HEK293 (cell line): ENCODE data around the gene NCKAP5.

Experiments
- CTCF ChIA-PET: fragments of 350-600 bp; formaldehyde crosslinking; extraction: SDS; loops from one replicate; lab custom pipeline; 2021; ENCODE audit warnings: antibody characterized with exemption; lab: Yijun Ruan, JAX
- POLR2A ChIA-PET: fragments of 300-600 bp; formaldehyde crosslinking; extraction: SDS; loops from one replicate; lab custom pipeline; 2020; ENCODE audit warnings: antibody characterized with exemption, inconsistent platforms; lab: Yijun Ruan, JAX
- H3K27ac ChIP-seq: fragments of 200-500 bp; sonication (Bioruptor generic); 2 replicates; pipeline ENCODE4 v1.5.1; 2014; ENCODE audit warnings: low read depth, low read length, control low read depth, inconsistent platforms; ENCODE audit errors: extremely low read depth
- H3K36me3 ChIP-seq, 2 experiments: fragments of 200-500 bp in 1 of 2; sonication (Bioruptor generic) in 1 of 2; 1 replicate in 1 of 2; 2 replicates in 1 of 2; pipeline ENCODE4 v1.5.1; 2014 to 2017; ENCODE audit warnings: inconsistent platforms in 2 of 2, low read length in 2 of 2; ENCODE audit not compliant: control insufficient read depth in 2 of 2, insufficient read depth in 1 of 2
- H3K4me1 ChIP-seq: fragments of 200-500 bp; sonication (Bioruptor generic); 2 replicates; pipeline ENCODE4 v1.5.1; 2014; ENCODE audit warnings: mild to moderate bottlenecking, low read length, inconsistent platforms; ENCODE audit not compliant: control insufficient read depth, insufficient read depth
- H3K4me3 ChIP-seq: 2 replicates; pipeline ENCODE4 v1.5.1; 2011; ENCODE audit warnings: low read depth, mild to moderate bottlenecking, control low read depth, low read length, moderate library complexity
- H3K9me3 ChIP-seq: fragments of 200-500 bp; sonication (Bioruptor generic); 2 replicates; pipeline ENCODE4 v1.5.1; 2014; ENCODE audit warnings: low read depth, low read length, inconsistent platforms; ENCODE audit not compliant: control insufficient read depth, insufficient read depth
- BCL11B ChIP-seq: fragments of 450-650 bp; formaldehyde crosslinking; IDR thresholded peaks from 2 replicates; pipeline ENCODE4 v1.5.1; 2016; ENCODE audit warnings: low read depth, missing biosample characterization, missing genetic modification characterization
- BCL6B ChIP-seq: fragments of 450-650 bp; formaldehyde crosslinking; IDR thresholded peaks from 2 replicates; pipeline ENCODE4 v1.5.1; 2017; ENCODE audit warnings: missing biosample characterization, missing genetic modification characterization
- ELK4 ChIP-seq: IDR thresholded peaks from 2 replicates; pipeline ENCODE4 v1.6.1; 2011; ENCODE audit warnings: mild to moderate bottlenecking, low read depth, low read length, borderline replicate concordance
- IKZF3 ChIP-seq: fragments of 450-650 bp; IDR thresholded peaks from 2 replicates; pipeline ENCODE4 v1.5.0; 2018; ENCODE audit warnings: missing biosample characterization, mild to moderate bottlenecking, missing genetic modification characterization, moderate library complexity
- PRDM2 ChIP-seq: fragments of 450-650 bp; formaldehyde crosslinking; IDR thresholded peaks from 2 replicates; pipeline ENCODE4 v1.5.1; 2016; ENCODE audit warnings: missing biosample characterization, missing genetic modification characterization, borderline replicate concordance
- SCRT1 ChIP-seq: fragments of 450-650 bp; formaldehyde crosslinking; IDR thresholded peaks from 2 replicates; pipeline ENCODE4 v1.5.1; 2016; ENCODE audit warnings: missing biosample characterization, missing genetic modification characterization, borderline replicate concordance
- ZBTB20 ChIP-seq: fragments of 450-650 bp; formaldehyde crosslinking; IDR thresholded peaks from 2 replicates; pipeline ENCODE4 v1.5.1; 2016; ENCODE audit warnings: missing biosample characterization, missing genetic modification characterization
- ZBTB48 ChIP-seq: fragments of 450-650 bp; formaldehyde crosslinking; IDR thresholded peaks from 2 replicates; pipeline ENCODE4 v1.5.1; 2016; ENCODE audit warnings: missing biosample characterization, missing genetic modification characterization
- ZNF169 ChIP-seq: fragments of 450-650 bp; formaldehyde crosslinking; IDR thresholded peaks from 2 replicates; pipeline ENCODE4 v1.5.1; 2016; ENCODE audit warnings: missing biosample characterization, missing genetic modification characterization
- ZNF223 ChIP-seq: fragments of 450-650 bp; formaldehyde crosslinking; IDR thresholded peaks from 2 replicates; pipeline ENCODE4 v1.5.1; 2016; ENCODE audit warnings: missing biosample characterization, missing genetic modification characterization
- ZNF26 ChIP-seq: fragments of 450-650 bp; formaldehyde crosslinking; IDR thresholded peaks from 2 replicates; pipeline ENCODE4 v1.5.1; 2016; ENCODE audit warnings: missing biosample characterization, missing genetic modification characterization
- ZNF623 ChIP-seq: fragments of 450-650 bp; formaldehyde crosslinking; IDR thresholded peaks from 2 replicates; pipeline ENCODE4 v1.5.1; 2016; ENCODE audit warnings: missing biosample characterization, missing genetic modification characterization
- ZNF785 ChIP-seq: fragments of 450-650 bp; formaldehyde crosslinking; IDR thresholded peaks from 2 replicates; pipeline ENCODE4 v1.5.1; 2016; ENCODE audit warnings: missing biosample characterization, missing genetic modification characterization

NCKAP5 gene

DNA sequence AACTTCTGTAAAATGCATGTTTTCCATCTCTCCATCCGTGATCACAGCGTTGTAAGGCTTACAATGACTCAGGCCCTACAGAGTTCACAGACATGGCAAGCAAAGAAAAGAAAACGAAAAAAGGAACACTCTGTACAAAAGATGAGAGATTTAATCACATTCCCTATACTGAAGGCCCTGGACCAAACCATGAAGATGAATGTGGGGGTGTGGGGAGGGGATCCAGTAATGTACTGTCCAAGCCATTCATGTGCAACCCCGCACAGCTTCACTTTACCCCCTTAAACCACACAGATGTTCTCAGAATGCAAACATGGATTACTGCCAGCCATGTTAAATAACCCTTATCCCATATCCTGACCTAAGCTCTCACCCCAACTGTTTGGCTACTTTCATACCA, 391.1 kb downstream of the NCKAP5 start:
- no peak overlapping the region for H3K4me3 ChIP-seq
- no peak overlapping the region for H3K27ac ChIP-seq
- no peaks in the 10 kb centered on the region for H3K4me1 ChIP-seq
- no peaks in the 10 kb centered on the region for H3K36me3 ChIP-seq
- TF ChIP-seq BCL11B (tag by site-specific recombination) (no peak), ZNF785 (tag by site-specific recombination) (no peak)
- ChIA-PET POLR2A (no interaction called here), CTCF (interaction anchor here (1.9 kb wide), 1 partner anchor 630 kb away, joined by 5 read pairs; no protein-coding TSS in a partner anchor)
- no peaks in the 10 kb centered on the region for H3K9me3 ChIP-seq

DNA sequence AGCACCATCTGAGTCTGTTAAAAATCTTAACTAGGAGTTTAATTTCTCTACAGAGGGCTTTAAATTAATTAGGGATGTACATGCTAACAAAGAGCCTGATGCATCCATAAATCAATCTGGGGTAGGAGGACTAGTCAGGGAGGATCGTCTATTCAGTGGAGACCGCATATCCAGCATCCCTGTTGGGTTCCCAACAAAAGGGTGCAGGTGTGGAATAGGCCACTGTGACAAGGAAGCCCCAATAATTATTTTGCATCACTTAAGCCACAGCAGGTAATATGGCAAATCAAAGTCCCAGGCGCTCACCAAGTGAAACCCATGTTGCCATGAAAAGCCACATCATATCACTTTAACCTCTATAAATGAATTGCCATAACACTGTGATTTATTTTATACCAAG, 392.3 kb downstream of the NCKAP5 start:
- Histone ChIP-seq H3K4me1 (no peaks in the 10 kb centered on the region), H3K4me3 (no peak overlapping the region), H3K9me3 (no peaks in the 10 kb centered on the region), H3K27ac (no peak overlapping the region), H3K36me3 (no peaks in the 10 kb centered on the region)
- POLR2A ChIA-PET: no interaction called here
- TF ChIP-seq ZBTB48 (tag by site-specific recombination): no peak
- no peak for TF ChIP-seq ELK4
- no peak for TF ChIP-seq ZBTB20 (tag by site-specific recombination)
- no peak for TF ChIP-seq ZNF26
- TF ChIP-seq ZNF623 (tag by site-specific recombination): no peak
- TF ChIP-seq IKZF3 (tag by site-specific recombination): no peak
- TF ChIP-seq PRDM2 (tag by site-specific recombination): no peak
- TF ChIP-seq BCL6B: no peak
- no peak for TF ChIP-seq ZNF169 (tag by site-specific recombination)
- no peak for TF ChIP-seq ZNF223 (tag by site-specific recombination)
- no peak for TF ChIP-seq SCRT1 (tag by site-specific recombination)
- CTCF ChIA-PET: interaction anchor here (0.7 kb wide), 1 partner anchor 484 kb away, joined by 4 read pairs; no protein-coding TSS in a partner anchor
